PFSK-1 (cell line): ENCODE measurements around the gene LTBP2.

ENCODE experiments used
- POLR2AphosphoS5 ChIP-seq: IDR thresholded peaks from 2 replicates; pipeline ENCODE4 v1.6.1; 2012; ENCODE audit warnings: low read depth, mild to moderate bottlenecking, control low read depth, low read length, moderate library complexity
- SIN3A ChIP-seq: IDR thresholded peaks from 2 replicates; pipeline ENCODE4 v1.6.1; 2012; ENCODE audit warnings: mild to moderate bottlenecking, low read length, moderate library complexity, borderline replicate concordance; ENCODE audit not compliant: insufficient read depth
- TAF1 ChIP-seq: IDR thresholded peaks from 2 replicates; pipeline ENCODE4 v1.6.1; 2012; ENCODE audit warnings: low read length, control low read depth, borderline replicate concordance; ENCODE audit not compliant: insufficient read depth

- TF ChIP-seq TAF1 = no peak
- no peak for TF ChIP-seq SIN3A
- no peak for TF ChIP-seq POLR2AphosphoS5
Observed at GRCh38 chr14:74574090-74574433, 38.0 kb downstream of the LTBP2 start.
